GM21528 (cell line): ENCODE results near the gene DCLK2.

Experiments used
- ATAC-seq: cut with Tn5 transposase; IDR thresholded peaks from one replicate; pipeline ENCODE4 v1.9.1; 2021; ENCODE audit warnings: mild to moderate bottlenecking, moderate library complexity; ENCODE audit not compliant: unreplicated experiment, low FRiP score

Gene DCLK2

GRCh38 chr4:150305995-150306394, 227.8 kb downstream of the DCLK2 start:
- no peak for ATAC-seq

GRCh38 chr4:150306719-150307118, 228.5 kb downstream of the DCLK2 start:
- ATAC-seq, result no peak
